HG03045 (cell line): ENCODE measurements around the gene NACC2.

Experiments used
- ATAC-seq: cut with Tn5 transposase; IDR thresholded peaks from one replicate; pipeline ENCODE4 v1.9.1; 2021; ENCODE audit warnings: mild to moderate bottlenecking, moderate library complexity; ENCODE audit not compliant: unreplicated experiment

The NACC2 gene

DNA sequence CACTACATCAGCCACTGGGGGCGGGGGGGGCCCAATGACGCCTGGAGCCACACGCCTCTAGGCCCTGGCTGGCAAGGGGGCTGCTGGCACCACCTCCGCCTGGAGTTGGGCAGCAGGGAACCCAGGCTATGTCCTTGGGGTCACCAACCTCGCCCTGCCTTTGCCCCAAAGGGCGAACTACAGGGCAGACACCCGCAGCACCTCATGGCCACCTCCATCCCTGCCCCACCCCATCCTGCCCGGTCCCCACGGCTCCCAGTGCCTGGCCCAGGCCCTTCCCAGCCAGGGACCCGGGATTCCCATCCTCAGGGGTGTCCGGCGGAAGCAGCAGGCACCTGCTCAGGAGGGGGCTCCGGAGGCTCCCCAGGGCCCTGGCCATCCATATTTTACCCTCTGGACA lies 37.0 kb downstream of the NACC2 start:
- no peak for ATAC-seq

DNA sequence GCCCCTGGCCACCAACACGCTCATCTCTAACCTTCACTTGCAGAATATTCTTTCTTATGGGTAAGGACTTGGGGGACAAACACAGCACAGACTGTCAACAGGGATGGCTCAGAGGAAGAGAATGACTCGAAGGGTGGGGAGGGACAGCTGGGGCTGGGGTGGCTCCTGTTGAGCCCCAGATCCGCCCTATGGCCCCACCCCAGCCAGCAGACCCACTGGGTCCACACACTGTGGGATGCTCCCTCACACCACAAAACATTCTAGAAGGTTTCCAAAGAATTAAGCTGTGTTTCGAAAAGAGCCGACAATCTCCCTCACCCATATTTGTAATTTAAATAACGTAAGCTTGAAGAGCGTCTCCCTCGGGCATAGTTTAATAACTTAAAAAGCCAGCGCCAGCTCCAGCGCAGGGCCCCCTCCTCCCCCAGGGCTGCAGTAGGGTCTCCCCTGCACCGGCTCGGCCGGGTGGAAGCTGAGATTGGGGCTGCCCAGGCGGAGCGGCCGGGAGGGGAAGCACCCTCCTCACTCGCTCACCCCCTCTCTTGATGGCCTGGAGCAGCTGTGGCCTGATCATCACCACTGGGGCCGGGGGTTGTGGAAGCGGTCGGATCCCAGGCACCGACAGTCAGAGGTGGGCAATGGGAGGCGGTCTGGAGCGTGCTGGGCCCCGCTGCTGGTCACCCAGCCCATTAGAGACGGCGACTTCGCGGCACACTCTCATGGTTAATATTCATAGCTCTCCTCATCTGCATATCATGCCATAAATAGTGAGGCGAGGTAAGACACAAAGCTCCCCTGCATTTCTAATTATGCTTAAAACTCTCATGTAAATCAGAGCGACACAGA lies 37.6 kb downstream of the NACC2 start:
- no peak for ATAC-seq

DNA sequence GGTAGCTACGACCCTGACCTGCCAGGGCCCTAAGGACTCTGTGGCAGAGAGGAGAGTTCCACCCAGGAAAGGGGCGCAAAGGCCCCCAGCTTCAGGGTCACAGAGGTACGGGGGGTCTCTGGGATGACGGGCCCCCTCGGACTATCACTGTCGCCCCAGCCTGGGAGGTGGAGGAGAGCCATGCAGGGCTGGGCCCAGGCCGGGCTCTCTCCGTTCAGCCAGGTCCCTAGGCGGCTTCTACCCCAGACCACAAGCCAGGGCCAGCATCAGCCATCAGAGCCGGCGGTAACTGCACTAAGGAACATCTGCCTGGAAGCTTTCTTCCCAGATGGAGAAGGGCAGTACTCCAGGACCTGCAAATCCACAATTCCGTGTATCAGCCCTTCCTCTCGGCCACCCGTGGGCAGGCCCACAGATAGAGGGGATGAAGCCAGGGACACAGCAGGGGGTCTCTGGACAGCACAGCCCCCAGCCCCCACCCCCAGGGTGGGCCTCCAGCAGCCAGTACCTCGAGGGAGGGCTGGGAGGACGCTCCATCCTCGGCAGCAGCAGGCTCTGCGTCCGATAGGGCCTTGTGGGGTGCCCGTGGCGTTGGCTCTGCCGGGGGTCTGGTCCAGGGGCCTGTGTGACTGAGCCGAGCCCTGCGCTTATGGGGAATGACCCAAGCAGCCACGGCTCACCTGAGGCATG lies 38.4 kb downstream of the NACC2 start:
- ATAC-seq = no peak

DNA sequence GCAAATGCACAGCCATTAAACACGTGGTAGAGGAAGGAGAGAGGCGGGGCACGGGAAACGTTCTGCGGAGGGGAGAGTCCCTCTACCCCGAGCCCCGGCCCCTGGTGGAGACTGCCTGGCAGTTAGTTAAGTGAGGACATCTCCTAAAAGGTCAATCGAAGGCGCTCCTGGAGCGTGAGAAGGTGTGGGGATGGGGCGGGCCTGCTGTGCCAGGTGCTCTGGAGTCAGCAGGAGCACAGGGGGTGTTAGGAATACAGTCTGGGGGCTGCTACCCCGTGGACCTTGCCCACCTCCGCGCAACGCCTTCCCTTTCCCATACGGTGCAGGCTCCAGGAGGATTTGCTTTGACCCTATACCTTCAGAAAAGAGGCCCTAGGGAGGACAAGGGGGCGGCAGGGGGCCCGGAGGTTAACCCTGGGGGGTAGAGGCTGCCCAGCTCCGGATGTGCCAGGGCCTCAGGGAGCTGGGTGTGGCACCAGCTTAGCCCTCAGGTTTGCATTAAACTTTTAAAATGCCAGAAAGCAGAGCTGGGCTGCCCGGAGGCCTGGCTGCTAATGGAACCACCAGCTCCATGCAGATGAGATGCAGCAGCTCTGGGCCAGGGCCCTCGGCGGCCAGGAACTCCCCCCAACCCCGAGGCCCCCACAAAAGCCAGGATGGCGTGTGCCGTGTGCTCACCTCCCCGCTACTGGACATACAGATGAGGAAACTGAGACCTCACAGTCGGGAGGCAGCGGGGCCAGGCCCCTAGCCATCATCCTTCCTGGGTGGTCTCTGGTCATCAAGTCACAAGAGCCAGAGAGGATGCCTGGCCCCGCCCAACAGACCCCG lies 39.2 kb downstream of the NACC2 start:
- ATAC-seq = no peak

DNA sequence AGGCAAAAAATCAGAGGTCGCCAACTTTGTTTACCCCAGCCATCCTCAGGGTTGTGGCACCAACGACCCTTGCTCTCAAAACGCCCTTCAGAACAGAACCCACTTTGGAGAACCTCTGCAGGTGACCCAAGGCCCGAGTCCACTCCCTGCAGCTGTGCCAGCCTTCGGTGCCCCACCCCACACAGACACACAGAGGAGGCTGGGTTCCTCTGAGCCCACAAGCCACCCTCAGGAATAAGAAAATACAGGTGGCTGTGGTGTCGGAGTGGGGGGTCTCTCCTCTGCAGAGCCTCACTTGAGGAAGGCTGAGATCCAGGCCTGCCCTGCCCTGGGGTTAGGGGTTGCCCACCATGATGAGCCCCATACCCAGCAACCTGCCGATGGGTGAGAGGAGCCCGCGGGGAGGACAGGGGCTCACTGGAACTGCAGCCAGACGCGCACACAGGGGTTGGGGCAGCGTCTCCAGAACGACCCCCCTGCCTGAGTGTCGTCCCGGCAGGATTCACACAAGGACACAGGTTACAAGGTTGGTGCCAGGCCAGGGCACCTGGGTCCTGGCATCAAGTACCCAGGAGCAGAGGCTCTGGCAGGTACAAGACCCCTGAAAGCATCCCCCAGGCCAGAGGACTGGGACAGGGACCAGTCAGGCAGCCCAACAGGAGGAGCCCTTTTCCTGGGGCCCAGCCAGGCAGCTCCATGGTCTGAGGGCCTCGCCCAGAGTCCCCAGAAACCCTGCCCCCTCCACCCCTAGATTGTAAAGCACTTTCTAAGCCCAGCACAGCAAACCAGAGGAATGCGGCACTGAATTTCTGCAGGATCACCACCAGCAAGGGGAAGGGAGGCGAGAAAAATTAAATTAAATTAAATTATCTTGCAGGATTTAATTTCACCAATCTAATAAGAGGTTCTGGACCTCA lies 40.0 kb downstream of the NACC2 start:
- no peak for ATAC-seq

DNA sequence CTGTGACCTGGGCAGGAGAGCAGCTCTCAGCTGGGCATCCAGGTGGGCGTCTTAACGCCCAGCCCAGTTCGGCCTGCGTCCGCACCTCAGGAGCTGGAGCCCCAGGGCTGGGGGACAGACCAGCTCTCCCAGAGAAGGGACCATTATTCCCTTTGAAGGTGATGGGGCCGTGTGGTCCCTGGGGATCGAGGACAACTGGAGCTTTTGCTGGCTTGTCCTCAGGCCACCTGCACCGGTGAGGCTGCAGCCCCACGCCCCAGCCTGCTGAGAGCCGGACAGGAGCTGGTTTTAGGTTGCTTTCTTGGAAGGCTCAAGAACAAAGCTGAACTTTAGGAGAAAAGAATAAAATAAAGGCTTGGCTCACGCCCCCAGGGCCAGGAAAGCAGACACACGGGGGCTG lies 40.9 kb downstream of the NACC2 start:
- ATAC-seq = no peak

DNA sequence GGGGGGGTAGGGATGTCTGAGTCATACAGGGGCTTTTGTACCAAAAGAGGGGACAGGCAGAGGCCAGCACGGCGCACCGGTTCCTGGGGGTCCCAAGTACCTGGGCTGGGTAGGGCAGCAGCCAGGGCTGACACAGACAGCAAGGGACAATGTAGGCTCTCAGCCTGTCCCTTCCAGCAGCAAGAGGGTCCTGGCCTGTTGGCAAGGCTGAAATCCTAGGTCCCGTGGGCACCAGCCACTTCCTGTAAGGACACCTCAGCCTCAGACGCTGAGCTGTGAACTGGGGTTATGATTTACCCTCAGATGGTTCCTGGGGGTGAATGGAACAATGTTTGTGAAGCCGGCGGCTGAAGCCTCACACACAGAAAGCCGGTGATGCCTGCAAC lies 41.3 kb downstream of the NACC2 start:
- no peak for ATAC-seq

DNA sequence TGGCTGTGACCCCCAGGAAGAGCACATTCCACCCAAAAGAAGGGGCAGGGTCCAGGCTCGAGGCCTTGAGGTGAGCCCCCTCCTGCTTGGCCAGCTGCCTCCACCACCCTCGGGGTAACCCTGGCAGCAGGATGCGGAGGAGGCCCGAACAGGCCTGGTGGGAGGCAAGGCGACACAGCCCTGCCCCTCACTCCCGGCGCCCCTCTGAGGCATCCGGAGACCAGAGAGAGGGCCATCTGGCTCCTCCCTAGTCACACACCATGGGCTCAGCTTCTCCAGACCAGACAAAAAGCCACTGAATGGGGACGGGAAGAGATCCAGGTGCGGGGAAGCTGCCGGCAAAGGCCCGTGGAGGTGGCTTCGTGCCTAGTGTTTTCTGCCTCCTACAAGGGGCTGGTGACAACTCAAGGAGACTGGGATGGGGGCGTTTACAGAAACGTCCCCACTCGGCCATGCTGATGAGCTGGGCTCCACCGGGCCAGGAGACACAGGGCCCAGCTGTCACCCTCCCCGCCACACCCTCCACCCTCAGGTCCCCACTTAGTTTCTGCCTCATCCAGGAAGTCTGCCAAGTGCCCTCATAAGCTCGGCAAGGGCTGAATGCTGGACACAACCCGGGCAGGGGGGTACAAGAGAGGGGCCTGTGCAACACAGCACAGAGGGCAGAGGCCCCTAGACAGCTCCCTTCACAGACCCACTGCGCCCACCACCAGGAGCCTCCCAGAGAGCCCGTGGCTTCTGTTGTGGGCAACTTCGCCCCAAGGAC lies 41.9 kb downstream of the NACC2 start:
- ATAC-seq = no peak

DNA sequence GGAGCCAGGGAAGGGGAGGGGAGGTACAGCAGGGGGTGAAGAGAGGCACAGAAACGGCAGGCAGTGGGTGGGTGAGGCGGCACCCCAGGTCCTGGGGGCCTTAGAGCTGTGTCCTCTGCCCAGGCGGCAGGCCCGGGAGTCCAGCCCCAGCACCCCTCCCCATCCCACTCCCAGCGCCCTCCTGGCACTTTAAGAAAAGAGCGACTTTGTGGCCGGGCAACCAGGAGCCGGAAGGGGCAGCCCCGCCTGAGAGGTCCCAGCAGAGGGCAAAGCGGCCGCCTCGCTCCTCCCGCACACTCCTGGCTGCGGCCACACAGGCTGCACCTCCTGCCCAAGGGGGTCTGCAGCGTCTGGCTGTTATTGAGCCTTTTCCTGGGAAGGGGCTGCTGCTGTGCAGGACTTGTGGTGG lies 42.6 kb downstream of the NACC2 start:
- ATAC-seq = no peak

DNA sequence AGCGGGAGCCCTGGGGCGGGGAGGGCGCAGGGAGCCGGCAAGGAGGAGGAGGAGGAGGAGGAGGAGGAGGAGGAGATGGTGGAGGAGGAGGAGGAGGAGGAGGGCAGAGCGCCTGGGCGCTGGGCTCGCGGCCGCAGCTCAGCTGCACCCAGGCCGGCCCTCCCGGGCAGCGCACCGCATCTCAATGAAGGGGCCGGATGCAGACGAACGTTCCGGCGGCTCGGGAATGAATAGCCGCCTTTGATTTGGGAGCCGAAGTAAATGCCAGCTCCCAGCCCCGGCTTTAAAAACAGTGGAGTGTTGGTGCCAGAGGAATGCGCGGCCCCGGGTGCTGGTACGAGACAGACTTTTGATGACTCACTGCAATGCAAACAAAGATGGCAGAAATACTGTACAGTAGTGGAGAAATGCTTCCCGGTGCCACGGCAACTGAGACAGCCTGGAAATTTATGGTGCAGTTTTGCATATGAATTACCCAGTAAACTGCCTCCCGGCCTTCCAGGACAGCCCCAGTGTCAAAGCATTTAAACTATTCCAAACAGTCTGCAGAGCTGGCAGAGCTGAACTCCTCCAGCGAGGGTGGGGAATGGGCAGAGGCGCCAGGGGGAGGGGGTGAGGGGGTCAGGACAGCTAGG lies 43.1 kb downstream of the NACC2 start:
- ATAC-seq = no peak

DNA sequence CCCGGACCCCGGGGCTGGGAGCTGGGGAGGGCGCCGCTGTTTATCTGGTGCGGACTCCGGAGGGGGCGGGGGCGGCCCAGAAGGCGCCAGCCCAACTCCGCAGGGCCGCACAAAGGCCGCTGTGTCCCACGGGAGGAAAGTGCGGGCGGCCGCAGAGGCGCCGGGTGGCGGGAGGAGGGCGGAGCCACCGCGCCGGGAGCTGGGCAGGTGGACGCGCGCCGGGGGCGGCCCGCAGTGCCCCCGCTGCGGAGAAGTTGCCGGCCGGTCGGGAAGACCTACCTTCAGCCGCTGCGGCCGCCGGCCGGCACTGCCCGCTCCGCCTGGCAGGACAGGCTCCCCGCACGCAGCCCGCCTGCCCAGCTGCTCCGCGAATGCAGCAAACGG lies 43.6 kb downstream of the NACC2 start:
- ATAC-seq = no peak

DNA sequence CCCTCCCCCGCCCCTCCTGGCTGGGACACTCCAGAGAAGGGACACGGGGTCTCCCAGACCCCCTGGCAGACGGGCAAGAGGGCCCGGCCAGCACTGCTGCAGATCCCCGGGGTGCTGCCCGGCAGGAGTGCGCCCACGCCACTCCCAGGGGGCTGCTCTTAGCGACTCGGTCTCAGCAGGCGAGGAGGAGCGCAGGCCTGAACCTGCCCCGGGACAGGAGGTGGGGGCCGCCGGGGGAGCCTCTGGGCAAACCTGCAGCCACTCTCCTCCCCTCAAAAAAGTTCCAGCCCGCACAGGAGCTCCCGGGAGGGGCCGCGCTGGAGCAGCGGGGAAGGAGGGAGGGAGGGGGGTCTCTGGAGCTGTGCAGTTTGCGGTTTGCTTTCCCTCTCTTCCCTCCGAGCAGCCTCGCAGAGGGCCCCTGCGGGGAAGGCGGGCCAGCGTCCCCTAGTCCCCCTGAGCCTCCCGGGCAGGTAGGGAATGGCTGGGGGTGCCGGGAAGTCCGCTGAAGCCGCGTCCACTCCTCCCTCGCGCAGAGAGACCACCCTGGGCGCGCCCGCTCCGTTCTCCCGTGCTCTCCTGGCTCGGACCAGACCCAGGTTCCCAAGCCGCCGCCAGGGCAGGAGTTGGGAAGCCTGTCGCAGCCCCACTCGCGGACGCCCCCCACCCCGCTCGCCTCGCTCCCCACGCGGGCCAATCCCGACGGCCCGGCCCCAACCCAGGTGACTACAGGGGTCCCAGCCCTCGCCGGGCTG lies 44.2 kb downstream of the NACC2 start:
- ATAC-seq = no peak

DNA sequence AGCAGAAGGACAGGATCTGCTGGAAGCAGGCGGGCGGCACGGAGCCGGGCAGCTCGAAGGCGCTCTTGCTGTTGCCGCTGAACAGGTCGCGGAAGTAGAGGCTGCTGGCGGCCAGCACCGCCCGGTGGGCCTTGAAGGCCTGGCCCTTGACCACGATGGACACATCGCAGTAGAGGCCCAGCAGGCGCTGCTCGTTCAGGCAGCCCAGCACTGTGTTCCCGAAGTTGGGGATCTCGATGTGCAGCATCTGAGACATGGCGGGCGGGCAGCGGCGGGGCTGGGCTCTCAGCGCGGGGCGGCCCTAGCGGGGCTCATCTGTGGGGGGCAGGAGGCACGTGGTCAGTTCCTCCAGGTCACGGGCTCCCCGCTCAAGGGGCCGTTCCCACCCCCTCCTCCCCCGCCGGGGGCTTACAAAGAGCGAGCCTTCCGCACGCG lies 44.8 kb downstream of the NACC2 start:
- no peak for ATAC-seq

DNA sequence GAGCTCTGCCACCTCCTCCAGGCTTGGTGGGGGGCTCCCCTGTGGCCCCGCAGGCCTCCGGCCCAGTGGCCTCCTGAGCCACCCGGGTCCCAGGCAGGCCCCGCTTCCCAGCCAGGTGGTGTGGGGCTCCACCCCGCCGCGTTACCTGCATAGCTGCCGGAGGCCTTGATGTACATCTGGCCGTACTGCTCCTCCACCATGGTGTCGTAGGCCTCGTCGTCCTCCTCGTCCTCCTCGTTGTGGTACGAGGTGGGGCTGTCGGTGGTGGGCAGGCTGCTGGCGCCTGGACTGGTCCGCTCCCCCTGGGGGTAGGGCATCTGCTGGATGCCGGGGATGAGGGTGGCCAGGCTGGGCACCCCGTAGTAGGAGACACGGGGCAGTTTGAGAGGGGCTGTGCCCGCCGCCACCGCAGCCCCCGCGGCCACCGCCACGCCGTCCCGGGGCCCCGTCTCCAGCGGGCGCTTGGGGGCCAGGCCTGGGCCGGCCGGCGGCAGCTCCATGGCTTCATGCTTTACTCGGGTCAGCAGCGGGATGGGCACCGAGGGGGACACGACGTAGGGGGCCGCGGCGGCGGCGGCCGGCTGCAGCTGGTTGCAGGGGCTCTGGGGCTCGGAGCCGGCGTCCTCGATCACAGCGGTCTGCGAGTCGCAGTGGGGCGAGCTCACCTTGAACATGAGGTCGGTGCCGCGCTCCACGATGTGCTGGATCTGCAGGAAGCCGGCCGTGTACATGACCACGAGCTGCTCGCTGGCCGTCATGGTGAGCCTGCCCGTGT lies 45.4 kb downstream of the NACC2 start:
- ATAC-seq = no peak

DNA sequence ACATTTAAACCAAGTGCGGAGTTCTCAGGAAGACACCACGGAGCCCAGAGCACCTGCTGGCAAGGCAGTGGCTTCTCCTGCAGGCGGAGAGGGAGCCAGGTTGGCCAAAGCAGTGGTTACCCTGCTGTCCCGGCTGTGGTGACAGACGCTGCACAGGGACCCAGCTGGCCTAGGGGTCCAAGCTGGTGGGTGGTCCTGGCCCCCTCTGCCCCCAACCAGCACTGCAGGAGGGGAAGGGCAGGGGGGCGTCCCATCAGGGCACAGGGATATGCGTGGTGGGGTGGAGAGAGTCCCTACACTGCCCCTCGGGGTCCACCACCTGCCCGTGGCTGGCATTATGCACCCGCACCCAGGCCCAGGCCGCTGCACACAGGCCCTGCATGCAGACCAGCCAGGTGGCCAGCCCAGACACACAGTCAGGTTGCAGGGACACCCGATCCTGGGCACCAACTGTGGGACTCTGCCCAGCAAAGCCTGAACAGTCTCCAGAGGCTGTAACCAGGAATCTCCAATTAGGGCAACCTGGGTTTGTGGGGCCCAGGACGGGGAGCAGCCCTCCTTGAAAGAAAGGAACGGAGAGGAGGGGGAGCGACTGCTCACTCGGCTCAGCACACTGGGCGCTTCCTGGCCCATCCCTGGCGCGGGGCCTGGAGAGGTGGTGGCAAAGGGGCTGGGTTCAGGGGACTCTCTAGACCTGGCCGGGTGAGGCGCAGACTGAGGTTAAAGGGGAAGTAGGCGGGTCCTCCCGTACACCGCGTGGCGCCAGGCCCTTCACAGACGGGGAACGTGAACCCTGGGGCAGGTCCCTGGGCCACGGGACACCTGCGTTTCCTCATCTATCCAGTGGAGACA lies 46.3 kb downstream of the NACC2 start:
- ATAC-seq = no peak

DNA sequence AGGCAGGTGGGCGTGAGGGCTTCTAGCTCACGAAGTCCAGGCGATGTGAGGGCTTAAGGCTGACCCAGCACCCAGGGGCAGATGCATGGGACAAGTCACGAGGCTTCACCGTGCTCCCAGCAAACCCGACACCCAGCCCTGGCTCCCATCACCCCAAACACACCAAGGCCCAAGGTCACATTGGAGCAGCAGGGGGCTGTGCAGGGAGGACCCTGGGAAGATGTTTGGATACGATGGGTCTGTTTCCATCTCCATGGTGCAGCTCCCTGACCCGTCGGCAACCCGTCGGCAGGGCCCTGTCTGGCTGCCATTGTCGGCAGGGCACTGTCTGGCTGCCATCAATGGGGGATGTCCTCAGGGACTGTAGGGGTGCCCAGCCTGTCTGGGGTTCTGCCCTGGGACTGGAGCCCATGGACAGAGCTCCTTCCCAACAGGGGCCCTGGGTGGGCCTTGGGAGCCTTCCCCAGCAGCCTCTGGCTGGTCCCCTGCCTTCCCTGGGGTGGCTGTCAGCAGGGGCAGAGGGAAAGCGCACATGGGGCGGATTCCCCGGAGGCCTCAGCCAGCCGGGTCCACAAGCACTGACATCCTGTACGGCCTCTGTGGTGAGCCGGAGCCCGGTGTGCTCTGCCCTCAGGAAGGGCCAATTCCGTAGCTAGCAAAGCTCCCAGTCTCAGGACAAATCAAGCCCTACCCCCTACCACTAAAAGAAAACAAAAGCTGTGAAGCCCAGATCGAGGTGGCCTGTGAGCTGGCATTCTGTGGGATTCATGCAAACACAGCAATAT lies 47.1 kb downstream of the NACC2 start:
- ATAC-seq = no peak
